ENCODE measurements around the gene TULP4. TPM values are rescaled to one million over a fixed set of nuclear protein-coding genes. Genes with fewer than 3 reads are reported as not detected.

TULP4 gene
- total RNA-seq, 1 donor from 2014 or later = 100 TPM

GRCh38 chr6:158415666-158416065 is 103.4 kb downstream of the TULP4 start:
- H3K4me3 Mint-ChIP-seq (ENCODE audit: unreplicated experiment) = no peak overlapping the region
- no peaks in the 10 kb centered on the region for H3K27me3 Mint-ChIP-seq (ENCODE audit: unreplicated experiment)
- no peak for DNase-seq (ENCODE audit: extremely low spot score, unreplicated experiment)
- peaks cover 20% of the 10 kb centered on the region for H3K36me3 Mint-ChIP-seq (ENCODE audit: unreplicated experiment)
- peaks cover 4% of the 10 kb centered on the region for H3K9me3 Mint-ChIP-seq (ENCODE audit: unreplicated experiment)
- H3K27ac Mint-ChIP-seq (ENCODE audit: unreplicated experiment) = no peak overlapping the region
- TF ChIP-seq CTCF (IDR thresholded peaks at IDR 0.05) = no peak
- H3K4me1 Mint-ChIP-seq (ENCODE audit: unreplicated experiment) = peaks cover 21% of the 10 kb centered on the region

GRCh38 chr6:158416883-158417759 is 104.9 kb downstream of the TULP4 start:
- Mint-ChIP-seq H3K27me3 (ENCODE audit: unreplicated experiment) (no peaks in the 10 kb centered on the region), H3K27ac (ENCODE audit: unreplicated experiment) (peak overlapping the region; percentile 48), H3K4me3 (ENCODE audit: unreplicated experiment) (no peak overlapping the region), H3K9me3 (ENCODE audit: unreplicated experiment) (peaks cover 4% of the 10 kb centered on the region), H3K4me1 (ENCODE audit: unreplicated experiment) (peaks cover 20% of the 10 kb centered on the region), H3K36me3 (ENCODE audit: unreplicated experiment) (peaks cover 20% of the 10 kb centered on the region)
- no peak for DNase-seq (ENCODE audit: extremely low spot score, unreplicated experiment)
- TF ChIP-seq CTCF (IDR thresholded peaks at IDR 0.05) = no peak

GRCh38 chr6:158417760-158418098 is 105.5 kb downstream of the TULP4 start:
- Mint-ChIP-seq H3K27me3 (ENCODE audit: unreplicated experiment) (no peaks in the 10 kb centered on the region), H3K4me3 (ENCODE audit: unreplicated experiment) (no peak overlapping the region), H3K36me3 (ENCODE audit: unreplicated experiment) (peaks cover 20% of the 10 kb centered on the region), H3K9me3 (ENCODE audit: unreplicated experiment) (peaks cover 4% of the 10 kb centered on the region), H3K27ac (ENCODE audit: unreplicated experiment) (peak overlapping the region; percentile 48), H3K4me1 (ENCODE audit: unreplicated experiment) (peaks cover 14% of the 10 kb centered on the region)
- DNase-seq (ENCODE audit: extremely low spot score, unreplicated experiment) = no peak
- no peak for TF ChIP-seq CTCF (IDR thresholded peaks at IDR 0.05)

GRCh38 chr6:158418501-158418900 is 106.2 kb downstream of the TULP4 start:
- Mint-ChIP-seq H3K27me3 (ENCODE audit: unreplicated experiment) (no peaks in the 10 kb centered on the region), H3K4me3 (ENCODE audit: unreplicated experiment) (no peak overlapping the region), H3K27ac (ENCODE audit: unreplicated experiment) (no peak overlapping the region), H3K9me3 (ENCODE audit: unreplicated experiment) (peaks cover 4% of the 10 kb centered on the region), H3K36me3 (ENCODE audit: unreplicated experiment) (peaks cover 15% of the 10 kb centered on the region), H3K4me1 (ENCODE audit: unreplicated experiment) (peaks cover 14% of the 10 kb centered on the region)
- TF ChIP-seq CTCF (IDR thresholded peaks at IDR 0.05) = no peak
- no peak for DNase-seq (ENCODE audit: extremely low spot score, unreplicated experiment)

- DNase-seq (ENCODE audit: extremely low spot score, unreplicated experiment) = no peak
- TF ChIP-seq CTCF (IDR thresholded peaks at IDR 0.05) = no peak
- Mint-ChIP-seq H3K9me3 (ENCODE audit: unreplicated experiment) (peaks cover 4% of the 10 kb centered on the region), H3K27ac (ENCODE audit: unreplicated experiment) (no peak overlapping the region), H3K27me3 (ENCODE audit: unreplicated experiment) (no peaks in the 10 kb centered on the region), H3K4me1 (ENCODE audit: unreplicated experiment) (peaks cover 14% of the 10 kb centered on the region), H3K4me3 (ENCODE audit: unreplicated experiment) (no peak overlapping the region), H3K36me3 (ENCODE audit: unreplicated experiment) (peaks cover 15% of the 10 kb centered on the region)
These were observed 107.2 kb downstream of the TULP4 start for GRCh38 chr6:158419339-158419909.

Measured in osteocyte (in vitro differentiated cells).